ENCODE measurements around the gene TMEM11.
A peak's percentile ranks its signal among the peaks of the same experiment; 100 is the strongest.

TMEM11 gene

DNA sequence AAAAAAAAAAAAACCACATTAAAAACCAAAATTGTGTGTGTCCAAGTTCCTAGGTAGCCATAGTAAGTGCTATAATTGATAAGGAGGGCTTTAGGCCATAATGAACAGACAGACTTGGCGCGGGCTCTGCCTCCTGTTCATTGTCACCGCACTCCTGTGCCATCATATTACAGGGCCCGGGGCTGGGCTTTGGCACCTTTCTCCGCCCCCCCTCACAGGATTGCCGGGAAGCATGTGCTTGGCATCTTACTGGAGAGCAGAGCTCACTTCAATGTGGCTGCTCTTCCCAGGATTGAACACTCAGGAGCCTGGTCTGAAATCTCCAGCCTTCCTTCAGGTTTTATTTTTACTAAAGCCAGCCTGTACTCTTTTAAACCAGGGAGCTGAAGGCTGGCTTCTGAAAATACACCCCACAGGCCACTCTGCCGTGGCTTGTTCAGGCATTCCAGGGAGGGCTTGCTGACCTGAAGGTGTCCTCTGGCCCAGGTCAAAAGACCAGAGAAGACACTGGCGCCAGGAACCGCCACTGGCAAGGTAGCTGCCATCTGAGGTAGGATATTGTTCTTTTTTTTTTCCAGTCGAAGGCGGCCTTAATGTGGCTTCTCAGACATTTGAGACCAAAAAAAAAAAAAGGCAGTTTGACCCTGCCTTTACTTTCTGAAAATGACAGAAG lies 47.9 kb downstream of the TMEM11 start:
- no peak overlapping the region for H3K4me2 ChIP-seq (ENCODE audit: low read length)
- no peak for TF ChIP-seq CTCF (IDR thresholded peaks at IDR 0.05)
- H3K36me3 ChIP-seq (ENCODE audit: control insufficient read depth, insufficient read depth, low read length) = no peaks in the 10 kb centered on the region
- no peaks in the 10 kb centered on the region for H3K27me3 ChIP-seq (ENCODE audit: control insufficient read depth, insufficient read depth, low read length)
- peaks cover 20% of the 10 kb centered on the region for H3K79me2 ChIP-seq
- no peak overlapping the region for H3K9ac ChIP-seq
- H3K4me3 ChIP-seq (ENCODE audit: low read depth, low read length) = no peak overlapping the region
- H3K4me1 ChIP-seq = peaks cover 8% of the 10 kb centered on the region
- H2AFZ ChIP-seq = no peak overlapping the region
- H3K27ac ChIP-seq = no peak overlapping the region
- no peaks in the 10 kb centered on the region for H3K9me3 ChIP-seq (ENCODE audit: control insufficient read depth, low read length)

- Histone ChIP-seq H3K4me2 (ENCODE audit: low read length) (no peak overlapping the region), H3K9me3 (ENCODE audit: control insufficient read depth, low read length) (no peaks in the 10 kb centered on the region), H3K4me3 (ENCODE audit: low read depth, low read length) (no peak overlapping the region), H2AFZ (no peak overlapping the region), H3K4me1 (peaks cover 8% of the 10 kb centered on the region), H3K27ac (no peak overlapping the region), H3K27me3 (ENCODE audit: control insufficient read depth, insufficient read depth, low read length) (no peaks in the 10 kb centered on the region), H3K36me3 (ENCODE audit: control insufficient read depth, insufficient read depth, low read length) (no peaks in the 10 kb centered on the region), H3K79me2 (peaks cover 23% of the 10 kb centered on the region), H3K9ac (no peak overlapping the region)
- TF ChIP-seq CTCF (IDR thresholded peaks at IDR 0.05) = no peak
Measured at GRCh38 chr17:21164620-21165019, 49.3 kb downstream of the TMEM11 start.

GRCh38 chr17:21164216-21164615 lies 49.7 kb downstream of the TMEM11 start:
- Histone ChIP-seq H3K4me2 (ENCODE audit: low read length) (no peak overlapping the region), H3K27me3 (ENCODE audit: control insufficient read depth, insufficient read depth, low read length) (no peaks in the 10 kb centered on the region), H2AFZ (no peak overlapping the region), H3K79me2 (peaks cover 23% of the 10 kb centered on the region), H3K9ac (no peak overlapping the region), H3K36me3 (ENCODE audit: control insufficient read depth, insufficient read depth, low read length) (no peaks in the 10 kb centered on the region), H3K4me1 (peaks cover 8% of the 10 kb centered on the region), H3K4me3 (ENCODE audit: low read depth, low read length) (no peak overlapping the region), H3K9me3 (ENCODE audit: control insufficient read depth, low read length) (no peaks in the 10 kb centered on the region), H3K27ac (no peak overlapping the region)
- no peak for TF ChIP-seq CTCF (IDR thresholded peaks at IDR 0.05)

- Histone ChIP-seq H3K36me3 (ENCODE audit: control insufficient read depth, insufficient read depth, low read length) (no peaks in the 10 kb centered on the region), H3K4me2 (ENCODE audit: low read length) (no peak overlapping the region), H3K9me3 (ENCODE audit: control insufficient read depth, low read length) (no peaks in the 10 kb centered on the region), H3K4me3 (ENCODE audit: low read depth, low read length) (no peak overlapping the region), H3K27me3 (ENCODE audit: control insufficient read depth, insufficient read depth, low read length) (no peaks in the 10 kb centered on the region), H3K9ac (no peak overlapping the region), H3K79me2 (peaks cover 23% of the 10 kb centered on the region), H3K27ac (no peak overlapping the region), H2AFZ (no peak overlapping the region), H3K4me1 (peaks cover 8% of the 10 kb centered on the region)
- TF ChIP-seq CTCF (IDR thresholded peaks at IDR 0.05) = no peak
Measured at GRCh38 chr17:21163101-21163500, 50.9 kb downstream of the TMEM11 start.

GRCh38 chr17:21162394-21162775 lies 51.6 kb downstream of the TMEM11 start:
- H2AFZ ChIP-seq = no peak overlapping the region
- H3K4me1 ChIP-seq = peaks cover 8% of the 10 kb centered on the region
- TF ChIP-seq CTCF (IDR thresholded peaks at IDR 0.05) = no peak
- peaks cover 23% of the 10 kb centered on the region for H3K79me2 ChIP-seq
- H3K27me3 ChIP-seq (ENCODE audit: control insufficient read depth, insufficient read depth, low read length) = no peaks in the 10 kb centered on the region
- H3K9me3 ChIP-seq (ENCODE audit: control insufficient read depth, low read length) = no peaks in the 10 kb centered on the region
- peak overlapping the region; percentile 37 for H3K27ac ChIP-seq
- no peak overlapping the region for H3K9ac ChIP-seq
- H3K4me2 ChIP-seq (ENCODE audit: low read length) = no peak overlapping the region
- no peak overlapping the region for H3K4me3 ChIP-seq (ENCODE audit: low read depth, low read length)
- no peaks in the 10 kb centered on the region for H3K36me3 ChIP-seq (ENCODE audit: control insufficient read depth, insufficient read depth, low read length)
